COR-L47 (cell line): ENCODE results near the gene PRR22.
"Not testable (repeated sequence)": the region's sequence is repeated elsewhere in the genome, so short reads cannot be mapped to it uniquely, and the experiment has no call there.

Source experiments
- DNase-seq: peaks from one replicate; lab custom pipeline; 2025; lab: John Stamatoyannopoulos, UW

PRR22 gene

DNA sequence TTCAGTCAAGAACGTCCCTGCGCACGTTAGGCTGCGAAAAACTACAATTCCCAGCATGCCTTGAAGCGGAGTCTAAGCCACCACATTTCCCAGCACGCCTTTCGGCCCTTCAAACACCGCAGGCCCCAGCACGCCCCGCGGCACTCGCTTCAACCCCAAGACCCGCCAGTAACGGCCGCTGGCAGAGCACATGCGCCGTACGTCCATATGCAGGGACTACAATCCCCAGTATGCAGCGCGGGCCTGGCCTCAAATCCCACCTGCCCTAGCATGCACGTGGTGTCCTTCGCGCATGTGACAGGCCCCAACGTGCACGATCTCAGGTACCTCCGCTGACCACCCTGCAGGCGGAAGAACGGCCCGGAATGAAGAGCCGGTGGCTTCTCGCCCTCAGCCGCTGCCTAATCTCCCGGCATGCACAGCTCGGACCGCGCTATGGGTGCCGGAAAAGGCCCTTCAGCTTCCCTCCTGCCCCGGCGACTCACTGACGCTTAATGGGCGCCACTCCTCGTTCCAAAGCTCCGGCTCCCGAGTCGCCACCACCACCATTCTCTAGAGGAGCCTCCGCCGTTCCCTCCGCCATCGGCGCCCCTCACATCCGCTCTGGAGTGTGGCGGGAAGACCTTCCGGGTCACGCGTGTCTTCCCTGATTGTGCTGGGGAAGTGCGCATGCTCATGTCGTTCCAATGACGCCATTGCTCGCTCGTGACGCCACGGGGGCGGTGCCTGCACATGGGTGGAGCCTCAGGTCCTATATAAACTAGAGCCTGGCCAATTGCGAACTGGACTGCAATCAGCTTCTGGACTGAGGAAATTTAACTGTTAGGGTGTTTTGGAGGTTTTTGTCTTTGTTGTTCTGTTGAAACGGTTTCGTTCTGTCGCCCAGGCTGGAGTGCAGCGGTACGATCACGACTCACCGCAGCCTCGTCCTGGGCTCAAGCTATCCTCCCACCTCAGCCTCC is 6.3 kb upstream of the PRR22 start, which contains the start of gene DUS3L:
DUS3L (minus strand) TSS at position 605 of the 962 bp plus-strand sequence; CDS start at position 583, 22 bp downstream.
- DNase-seq: peak; percentile 98

DNA sequence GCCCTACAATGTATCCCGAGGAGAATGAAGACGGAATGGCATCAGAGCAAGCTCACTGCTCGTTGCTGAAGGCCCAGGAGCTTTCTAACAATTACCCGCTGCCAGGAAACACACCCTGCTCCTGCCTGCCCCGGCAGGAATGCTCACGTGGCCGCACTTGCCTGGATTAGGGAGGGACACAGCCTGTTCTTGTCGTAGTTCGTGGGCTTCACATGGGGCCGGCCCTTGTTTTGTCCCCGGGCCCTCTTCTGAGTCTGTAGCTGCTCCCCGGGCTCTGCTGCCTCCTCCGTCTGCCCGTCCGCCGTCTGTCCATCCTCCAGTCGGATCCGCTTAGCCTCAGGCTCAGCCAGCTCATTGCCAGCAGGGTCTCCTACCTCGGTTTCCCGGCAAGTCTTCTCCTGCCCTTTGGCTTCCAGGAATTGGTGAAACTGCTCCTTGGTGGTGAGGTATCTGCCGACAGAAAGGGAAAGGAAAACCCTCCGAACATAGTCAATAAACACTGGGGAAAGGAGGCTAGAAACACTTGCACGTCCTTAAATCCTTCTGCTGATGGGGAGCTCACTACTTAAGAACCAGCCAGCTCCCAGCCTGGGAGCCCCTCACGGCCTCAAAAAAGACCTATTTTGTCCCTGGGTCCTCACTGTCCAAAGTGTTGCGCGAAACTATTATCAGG is 5.5 kb upstream of the PRR22 start:
- no peak for DNase-seq

DNA sequence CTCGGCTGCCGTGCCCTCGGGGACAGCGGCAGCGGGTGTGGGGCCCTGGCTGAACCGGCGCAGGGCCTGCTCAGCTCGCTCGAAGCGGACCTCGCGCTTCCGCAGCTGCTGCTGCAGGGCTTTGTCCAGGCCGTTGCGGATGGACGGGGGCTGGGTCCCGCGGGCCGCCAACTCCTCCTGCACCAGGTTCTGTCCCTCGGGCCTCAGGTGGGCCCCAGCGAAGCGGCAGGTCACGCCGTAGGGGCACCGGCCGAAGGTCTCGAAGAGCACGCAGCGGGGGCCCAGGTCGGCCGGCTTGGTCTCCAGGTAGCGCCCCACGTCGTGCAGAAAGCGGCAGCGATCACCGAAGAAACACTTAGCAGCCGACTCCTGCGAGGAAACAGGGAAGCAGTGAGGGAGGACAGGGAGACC is 4.8 kb upstream of the PRR22 start:
- DNase-seq: no peak

DNA sequence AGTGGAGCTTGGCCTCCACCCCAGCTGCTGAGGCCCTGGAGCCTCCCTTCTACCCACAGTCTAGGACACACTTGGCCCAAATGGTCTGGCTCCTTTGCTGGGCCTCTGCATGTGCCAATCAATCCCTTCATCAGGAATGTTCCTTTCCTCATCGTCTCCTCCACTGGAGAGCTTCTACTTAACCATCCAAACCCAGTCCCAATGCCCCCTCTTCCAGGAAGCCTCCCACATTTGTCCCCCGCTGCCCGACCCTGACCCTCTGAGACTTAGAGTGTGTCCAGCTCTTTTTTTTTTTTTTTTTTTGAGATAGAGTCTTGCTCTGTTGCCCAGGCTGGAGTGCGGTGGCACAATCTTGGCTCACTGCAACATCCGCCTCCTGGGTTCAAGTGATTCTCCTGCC is 3.9 kb upstream of the PRR22 start:
- no peak for DNase-seq

DNA sequence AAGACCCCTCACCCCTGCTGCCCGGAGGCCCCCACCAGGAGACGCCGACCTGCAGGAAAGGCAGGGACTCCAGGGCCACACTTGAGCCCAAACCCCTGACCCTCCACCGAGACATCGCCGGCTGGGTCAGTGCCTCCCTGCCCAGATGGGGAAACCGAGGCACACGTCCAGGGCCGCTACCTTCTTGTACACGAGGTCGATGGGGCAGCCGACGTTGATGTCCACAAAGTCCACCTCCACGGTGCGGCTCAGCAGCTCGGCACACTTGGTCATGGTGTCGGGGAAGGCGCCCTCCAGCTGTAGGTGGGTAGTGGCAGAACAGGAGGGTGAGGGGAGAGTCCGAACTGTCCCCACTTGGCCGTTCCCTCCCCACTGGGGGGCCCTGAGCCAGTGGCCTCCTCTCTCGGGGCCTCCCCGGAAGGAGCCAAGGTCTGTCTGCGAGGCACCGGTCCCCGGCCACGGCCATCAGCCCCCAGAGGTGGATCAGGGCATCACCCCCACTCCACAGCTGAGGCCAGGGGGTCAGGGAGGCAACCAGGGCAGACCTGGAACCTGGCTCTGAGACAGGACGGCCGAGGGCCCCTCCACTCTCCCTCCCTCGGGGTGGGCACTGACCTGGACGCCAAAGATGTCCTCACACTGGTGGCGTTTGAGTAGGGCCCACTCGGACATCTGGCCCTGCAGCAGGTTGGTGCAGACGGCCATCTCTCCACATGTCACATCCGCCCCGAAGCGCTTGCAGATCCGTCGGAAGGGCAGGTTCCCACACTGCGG is 3.0 kb upstream of the PRR22 start:
- no peak for DNase-seq

DNA sequence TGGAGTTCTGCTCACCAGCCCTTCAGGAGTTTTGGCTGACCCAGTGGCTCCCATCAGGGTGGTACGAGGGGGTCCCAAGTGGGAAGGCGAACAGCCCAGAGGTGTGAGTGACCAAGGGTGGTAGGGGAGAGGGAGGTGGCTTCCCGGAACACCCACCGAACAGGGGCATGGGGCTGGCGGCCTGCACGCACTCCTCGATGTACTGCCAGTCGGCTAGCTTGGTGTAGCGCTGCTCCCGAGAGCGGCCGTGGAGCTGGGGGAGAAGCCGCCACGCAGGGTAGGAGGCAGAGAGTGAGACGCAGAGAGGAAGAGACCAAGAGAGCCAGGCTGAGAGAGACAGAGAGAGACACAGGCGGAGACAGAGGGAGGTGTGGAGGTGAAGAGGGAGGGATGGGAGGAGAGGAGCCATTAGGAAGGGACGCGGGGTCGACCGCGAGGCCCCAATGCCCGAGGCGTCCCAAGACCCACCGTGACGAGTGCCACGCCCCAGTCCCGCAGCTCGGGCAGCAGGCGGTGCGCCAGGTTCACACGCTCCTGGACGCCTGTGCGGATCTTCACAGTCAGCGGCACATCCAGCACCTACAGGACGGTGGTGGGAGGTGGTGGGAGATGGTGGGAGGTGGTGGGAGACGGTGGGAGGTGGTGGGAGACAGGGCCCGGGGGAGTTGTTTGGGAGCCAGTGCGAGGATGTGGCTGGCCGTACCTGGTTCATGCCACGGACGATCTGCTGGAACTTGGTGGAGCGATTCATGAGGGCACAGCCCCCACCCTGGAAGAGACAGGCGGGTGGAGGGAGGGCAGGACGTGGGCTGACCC is 2.3 kb upstream of the PRR22 start:
- DNase-seq: no peak

DNA sequence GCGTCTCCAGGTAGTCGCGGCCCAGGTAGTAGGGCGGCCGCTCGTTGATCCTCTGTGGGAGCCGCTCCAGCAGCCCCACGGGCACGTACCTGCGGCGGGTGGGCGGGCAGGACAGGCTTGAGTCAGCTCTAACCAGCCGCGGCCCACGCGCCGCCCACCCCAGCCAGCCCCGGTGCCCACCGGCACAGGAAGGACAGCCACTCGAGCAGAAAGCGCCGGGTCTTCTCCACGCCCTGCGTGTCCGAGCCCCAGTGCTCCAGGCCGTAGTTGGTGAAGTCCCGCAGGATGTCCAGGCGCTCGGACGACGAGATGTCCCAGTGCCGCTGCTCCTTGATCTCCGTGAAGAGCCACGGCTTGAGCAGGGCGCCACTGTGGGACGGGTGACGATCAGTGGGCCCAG is 877 bp upstream of the PRR22 start:
- no peak for DNase-seq

DNA sequence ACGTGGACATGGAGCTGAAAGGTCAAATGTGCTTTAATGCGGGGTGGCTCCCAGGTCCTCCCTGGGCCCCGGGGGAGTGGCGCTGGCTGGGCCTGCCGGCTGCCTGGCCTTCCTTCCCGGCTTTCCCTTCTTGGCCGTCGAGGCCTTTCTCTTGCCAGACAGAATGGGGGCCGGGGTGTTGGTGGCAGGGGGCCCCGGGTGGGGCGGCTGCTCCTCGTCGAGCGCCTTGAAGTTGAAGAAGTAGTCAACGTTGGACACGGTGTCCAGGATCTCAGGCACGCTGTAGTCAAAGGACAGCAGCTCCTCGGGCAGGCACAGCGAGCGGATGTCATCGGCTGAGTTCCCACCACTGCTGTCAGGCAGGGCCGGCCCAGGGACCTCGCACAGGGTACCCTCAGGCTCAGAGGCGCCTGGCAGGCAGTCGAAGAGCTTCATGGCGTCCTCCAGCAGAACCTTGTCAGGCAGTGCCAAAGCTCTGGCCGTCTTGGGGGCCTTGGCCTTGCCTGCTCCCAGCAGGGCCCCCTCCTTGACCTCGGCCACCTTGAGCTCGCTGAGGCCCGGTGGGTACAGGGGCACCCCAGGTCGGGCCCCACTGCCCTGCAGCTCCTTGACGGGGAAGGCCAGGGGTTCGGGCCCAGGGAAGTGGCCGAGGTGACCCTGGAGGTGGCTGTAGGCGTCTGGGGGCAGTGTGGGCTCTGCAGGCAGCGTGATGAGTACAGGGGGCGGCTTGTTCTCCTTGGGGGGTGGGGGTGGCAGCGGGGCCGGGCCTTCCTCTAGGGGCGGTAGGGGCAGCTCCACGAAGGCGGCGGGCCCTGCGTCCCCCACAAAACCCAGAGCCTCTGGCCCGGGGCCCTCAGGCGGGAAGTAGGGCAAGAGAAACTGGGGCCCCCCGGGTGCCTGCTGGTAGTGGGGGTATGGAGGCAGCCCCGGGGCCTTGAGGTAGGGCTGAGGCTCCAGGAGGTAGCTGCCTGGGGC is 1.3 kb downstream of the PRR22 start:
- DNase-seq: no peak

DNA sequence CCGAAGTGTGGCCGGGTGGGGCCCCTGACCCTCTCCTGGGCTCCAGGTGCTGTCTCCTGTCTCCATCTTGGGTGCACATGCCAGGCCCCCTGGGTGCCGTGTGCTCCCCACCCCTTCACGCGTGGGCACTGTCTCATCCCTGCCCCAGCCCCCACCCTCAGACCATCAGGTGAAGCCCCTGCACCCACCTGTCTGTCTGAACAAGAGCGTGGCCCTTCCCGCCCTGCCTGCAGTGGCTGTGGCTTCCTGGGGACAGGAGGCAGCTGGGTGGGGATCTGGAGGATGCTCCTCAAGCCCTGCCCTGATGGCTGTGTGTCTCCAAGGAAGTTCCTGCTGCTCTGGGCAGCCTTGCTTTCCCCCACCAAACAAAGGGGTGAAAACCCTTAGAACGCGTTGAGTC is 2.2 kb downstream of the PRR22 start:
- DNase-seq: no peak

DNA sequence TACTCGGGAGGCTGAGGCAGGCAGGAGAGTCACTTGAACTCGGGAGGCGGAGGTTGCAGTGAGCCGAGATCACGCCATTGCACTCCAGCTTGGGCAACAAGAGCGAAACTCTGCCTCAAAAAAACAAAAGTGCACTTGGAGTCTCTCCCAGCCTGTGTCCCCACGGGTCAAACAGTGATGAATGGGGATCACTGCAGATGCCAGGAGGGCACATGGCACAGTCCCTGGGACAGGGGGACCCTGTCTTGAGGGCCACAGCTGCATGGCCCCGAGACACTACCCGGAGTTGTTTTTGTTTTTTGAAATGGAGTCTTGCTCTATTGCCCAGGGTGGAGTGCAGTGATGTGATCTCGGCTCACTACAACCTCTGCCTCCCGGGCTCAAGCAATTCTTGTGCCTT is 3.6 kb downstream of the PRR22 start:
- DNase-seq: not testable (repeated sequence)

DNA sequence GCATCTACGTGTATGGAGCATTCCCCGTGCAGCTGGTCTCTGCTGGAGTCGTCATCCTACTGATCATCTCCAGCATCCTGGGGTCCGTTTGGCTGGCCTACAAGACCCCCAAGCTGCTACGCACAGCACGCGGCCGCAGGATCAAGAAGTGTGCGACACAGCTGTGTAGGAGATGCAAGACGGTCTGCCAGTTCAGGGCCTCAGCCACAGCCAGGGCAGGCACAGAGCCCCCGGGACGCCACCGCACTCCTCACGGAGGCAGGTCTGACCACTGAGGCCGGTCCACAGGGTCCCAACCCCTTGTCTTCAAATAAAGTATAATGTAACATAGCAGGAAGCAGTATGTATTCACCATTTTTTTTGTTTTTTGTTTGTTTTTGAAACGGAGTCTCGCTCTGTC is 6.1 kb downstream of the PRR22 start:
- DNase-seq: no peak

DNA sequence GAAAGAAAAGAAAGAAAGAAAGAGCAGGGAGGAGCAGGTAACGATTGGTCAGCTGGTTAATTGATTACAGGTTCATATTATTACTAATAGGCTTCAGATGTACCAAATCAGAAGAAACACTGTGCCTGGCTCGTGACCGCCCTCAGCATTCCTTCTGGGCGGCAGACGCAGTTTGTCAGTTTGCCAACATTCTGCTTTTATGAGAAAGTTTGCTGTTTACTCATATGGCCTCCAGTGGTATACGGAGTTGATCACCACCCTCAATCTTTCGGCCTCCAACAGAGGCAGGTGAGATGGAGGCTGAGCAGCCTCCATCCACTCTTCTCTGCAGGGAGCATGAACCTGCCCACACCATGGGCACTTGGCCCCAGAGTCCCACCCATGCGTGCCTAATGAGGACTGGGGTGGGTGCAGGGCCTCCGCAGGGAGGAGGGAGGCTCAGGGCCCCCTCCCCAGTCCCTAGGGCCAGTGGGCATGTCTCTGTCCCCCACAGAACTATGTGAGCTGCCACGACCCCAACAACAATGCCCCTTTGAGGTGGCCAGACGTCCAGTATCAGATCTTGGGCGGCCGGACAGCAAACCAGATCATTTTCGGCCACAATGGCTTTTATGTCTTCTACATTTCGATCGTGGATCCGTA is 8.8 kb downstream of the PRR22 start:
- no peak for DNase-seq

DNA sequence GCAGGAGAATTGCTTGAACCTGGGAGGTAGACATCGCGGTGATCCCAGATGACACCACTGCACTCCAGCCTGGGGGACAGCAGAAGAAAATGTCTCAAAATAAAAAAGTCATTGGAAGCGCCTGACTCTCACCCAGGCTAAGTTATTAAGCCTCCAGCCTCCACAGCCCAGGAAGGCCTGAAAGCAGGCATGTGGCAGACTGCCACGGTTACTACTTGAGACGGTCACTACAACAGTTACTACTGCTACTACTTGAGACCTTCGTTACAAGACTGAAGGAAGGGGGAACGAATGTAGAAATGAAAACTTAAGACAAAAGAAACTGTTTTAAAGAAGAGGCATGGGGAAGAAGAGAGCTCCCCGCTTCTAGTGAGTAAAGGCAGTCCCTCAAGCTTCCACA is 9.6 kb downstream of the PRR22 start:
- no peak for DNase-seq

DNA sequence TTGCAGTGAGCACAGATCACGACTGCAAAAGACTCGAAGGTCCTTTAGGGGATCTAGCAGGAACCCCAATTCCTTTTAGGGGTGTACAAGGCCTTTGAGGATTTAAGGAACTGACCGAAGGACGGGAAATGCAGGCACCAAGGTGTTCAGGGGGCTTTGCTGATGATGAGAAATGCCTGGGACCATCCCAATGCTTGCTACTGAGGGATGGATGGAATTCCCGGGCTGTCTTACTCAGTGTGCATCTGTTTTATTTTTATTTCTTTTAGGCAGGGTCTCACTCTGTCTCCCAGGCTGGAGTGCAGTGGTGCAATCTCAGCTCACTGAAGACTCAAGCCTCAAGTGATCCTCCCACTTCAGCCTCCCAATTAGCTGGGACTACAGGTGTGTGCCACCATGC is 11.3 kb downstream of the PRR22 start:
- DNase-seq: no peak

DNA sequence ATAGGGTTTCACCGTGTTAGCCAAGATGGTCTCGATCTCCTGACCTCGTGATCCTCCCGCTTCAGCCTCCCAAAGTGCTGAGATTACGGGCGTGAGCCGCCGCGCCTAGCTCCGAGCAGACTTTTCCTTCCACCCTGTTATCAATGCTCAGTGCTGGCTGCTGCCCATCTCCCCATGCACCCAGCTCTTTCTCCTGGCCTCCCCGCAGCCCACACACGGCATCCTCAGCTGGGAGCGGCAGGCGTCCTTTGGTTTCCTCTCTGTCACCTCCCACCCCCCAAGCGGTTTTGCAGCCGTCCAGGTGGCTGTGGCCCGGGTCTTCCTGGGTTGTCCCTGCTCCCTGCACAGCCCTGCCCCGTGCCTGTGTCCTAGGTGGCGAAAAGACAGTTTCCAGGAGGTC is 12.1 kb downstream of the PRR22 start:
- DNase-seq: no peak

DNA sequence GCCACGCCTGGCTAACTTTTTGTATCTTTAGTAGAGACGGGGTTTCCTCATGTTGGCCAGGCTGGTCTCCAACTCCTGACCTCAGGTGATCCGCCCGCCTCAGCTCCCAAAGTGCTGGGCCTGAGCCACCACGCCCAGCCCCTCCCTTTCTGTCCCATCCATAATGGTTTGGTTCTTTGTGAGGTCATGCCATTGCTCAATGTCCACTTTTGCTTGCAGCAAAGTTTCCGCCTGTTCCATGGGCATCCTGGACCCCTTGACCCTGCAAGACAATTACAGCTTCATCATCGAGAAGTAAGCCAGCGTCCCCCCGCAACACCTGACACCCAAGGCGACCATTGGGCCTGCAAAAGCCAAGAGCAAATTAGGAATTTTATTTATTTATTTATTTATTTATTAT is 16.6 kb downstream of the PRR22 start:
- DNase-seq: no peak

DNA sequence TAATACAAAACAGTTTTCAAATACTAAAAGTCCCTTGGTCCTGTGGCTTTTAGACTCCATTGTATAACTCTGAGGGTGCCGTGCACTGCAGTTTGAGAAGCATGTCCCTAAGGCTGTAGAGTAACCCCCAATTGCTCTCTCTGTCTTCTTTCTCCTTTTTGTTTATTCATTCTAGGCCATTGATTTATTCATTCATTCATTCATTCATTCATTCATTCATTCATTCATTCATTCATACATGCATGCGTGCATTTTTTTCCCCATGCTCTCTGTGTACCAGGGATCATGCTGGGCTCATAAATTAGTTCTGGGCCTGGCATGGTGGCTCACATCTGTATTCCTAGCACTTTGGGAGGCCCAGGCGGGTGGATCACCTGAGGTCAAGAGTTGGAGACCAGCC is 19.3 kb downstream of the PRR22 start:
- no peak for DNase-seq

DNA sequence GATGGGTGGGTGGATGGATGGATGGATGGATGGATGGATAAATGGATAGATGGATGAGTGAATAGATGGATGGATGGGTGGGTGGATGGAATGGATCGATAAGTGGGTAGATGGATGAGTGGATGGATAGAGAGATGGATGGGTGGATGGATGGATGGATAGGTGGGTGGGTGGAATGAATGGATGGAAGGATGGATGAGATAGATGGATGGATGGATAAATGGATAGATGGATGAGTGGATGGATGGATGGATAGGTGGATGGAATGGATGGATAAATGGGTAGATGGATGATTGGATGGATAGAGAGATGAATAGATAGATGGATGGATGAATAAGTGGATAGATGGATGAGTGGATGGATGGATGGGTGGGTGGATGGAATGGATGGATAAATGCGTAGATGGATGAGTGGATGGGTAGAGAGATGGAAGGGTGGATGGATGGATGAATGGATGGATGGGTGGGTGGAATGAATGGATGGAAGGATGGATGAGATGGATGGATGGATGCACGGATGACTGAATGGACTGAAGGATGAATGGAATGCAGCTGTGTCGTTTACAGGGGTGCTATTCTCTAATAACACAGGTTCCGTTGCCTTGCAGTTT is 21.8 kb downstream of the PRR22 start:
- no peak for DNase-seq

DNA sequence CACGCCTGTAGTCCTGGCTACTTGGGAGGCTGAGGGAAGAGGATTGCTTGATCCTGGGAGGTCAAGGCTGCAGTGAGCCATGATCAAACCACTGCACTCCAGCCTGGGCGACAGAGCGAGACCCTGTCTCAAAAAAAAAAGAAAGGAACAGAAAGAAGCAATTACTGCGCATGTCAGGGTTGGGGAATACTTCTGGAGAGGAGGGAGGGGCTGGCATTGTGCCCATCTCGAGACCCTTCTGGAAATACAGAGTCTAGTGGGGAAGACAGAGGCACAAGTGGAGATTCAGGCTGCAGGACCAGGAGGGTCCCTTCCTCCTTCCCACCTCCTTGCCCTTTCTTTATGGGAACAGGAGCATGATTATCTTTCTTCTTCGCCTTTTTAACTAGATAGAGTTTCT is 30.8 kb downstream of the PRR22 start:
- DNase-seq: no peak

DNA sequence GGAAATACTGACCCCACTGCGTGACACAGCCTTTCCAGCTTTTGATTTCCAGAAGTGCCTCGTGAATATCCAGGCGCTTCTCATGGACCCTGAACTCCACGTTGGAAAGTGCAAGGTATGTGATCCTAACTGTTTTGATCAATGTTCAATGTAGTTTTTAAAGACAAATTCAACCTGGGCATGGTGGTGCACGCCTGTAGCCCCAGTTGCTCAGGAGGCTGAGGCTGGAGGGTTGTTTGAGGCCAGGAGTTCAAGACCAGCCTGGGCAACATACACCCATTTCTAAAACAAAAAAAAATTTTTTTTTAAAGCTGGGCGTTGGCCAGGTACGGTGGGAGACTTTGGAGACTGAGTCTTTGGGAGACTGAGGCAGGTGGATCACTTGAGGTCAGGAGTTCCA is 32.8 kb downstream of the PRR22 start:
- DNase-seq: no peak
